ENCODE results near the gene PNPLA3. TPM values are rescaled to one million over a fixed set of nuclear protein-coding genes. Genes with fewer than 3 reads are reported as not detected.

PNPLA3 gene
- total RNA-seq, 2 donors from 2014 or later = 48.1 to 52.6 TPM

DNA sequence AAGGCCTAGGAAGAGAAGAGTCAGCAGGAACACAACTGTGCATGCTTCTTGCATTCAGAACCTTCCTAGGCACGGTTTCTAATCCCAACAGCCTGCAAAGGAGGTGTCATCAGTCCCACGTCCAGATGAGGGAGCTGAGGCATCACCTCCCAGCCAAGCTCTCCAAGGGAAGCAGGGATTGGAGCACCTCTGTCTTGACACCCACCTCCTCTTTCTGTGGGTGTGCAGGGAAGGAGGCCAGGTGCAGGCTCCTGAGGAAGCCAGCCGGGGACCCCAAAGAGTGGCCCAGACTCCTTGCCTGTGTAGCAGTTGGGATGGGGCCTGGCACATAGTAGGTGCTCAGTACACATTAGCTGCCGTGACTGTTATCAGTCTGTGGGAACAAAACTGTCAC, 33.7 kb upstream of the PNPLA3 start:
- TF ChIP-seq CTCF (conservative IDR thresholded peaks at IDR 0.05) = peak; percentile 52
- no peaks in the 10 kb centered on the region for H3K9me3 Mint-ChIP-seq
- Histone ChIP-seq H3K9ac (ENCODE audit: extremely low read depth, low read length, poor library complexity, severe bottlenecking) (no peak overlapping the region), H3K9me3 (ENCODE audit: control insufficient read depth, low read length) (no peaks in the 10 kb centered on the region), H3K36me3 (ENCODE audit: control insufficient read depth, insufficient read depth, low read length) (no peaks in the 10 kb centered on the region), H3K27ac (ENCODE audit: low read depth, low read length) (no peak overlapping the region), H3K4me1 (ENCODE audit: control insufficient read depth, insufficient read depth, low read length) (no peaks in the 10 kb centered on the region), H3K4me3 (ENCODE audit: low read length) (no peak overlapping the region), H3K27me3 (ENCODE audit: control insufficient read depth, insufficient read depth, low read length, poor library complexity, severe bottlenecking) (peaks cover 38% of the 10 kb centered on the region)
- no peak overlapping the region for H3K4me3 Mint-ChIP-seq
- H3K27ac Mint-ChIP-seq = no peak overlapping the region
- peak; percentile 67 for DNase-seq
- no peaks in the 10 kb centered on the region for H3K36me3 Mint-ChIP-seq (ENCODE audit: low read depth)
- 66 to 80% methylated on average over 4 of the region's 4 CpGs for WGBS, 2 experiments (ENCODE audit: insufficient coverage in 1 of 2, insufficient read length in 1 of 2)
- no peaks in the 10 kb centered on the region for H3K4me1 Mint-ChIP-seq
- H3K27me3 Mint-ChIP-seq (ENCODE audit: insufficient read depth) = peaks cover 36% of the 10 kb centered on the region

GRCh38 chr22:43890901-43891331, 32.7 kb upstream of the PNPLA3 start:
- H3K27me3 Mint-ChIP-seq (ENCODE audit: insufficient read depth) = peaks cover 36% of the 10 kb centered on the region
- Histone ChIP-seq H3K9ac (ENCODE audit: extremely low read depth, low read length, poor library complexity, severe bottlenecking) (no peak overlapping the region), H3K36me3 (ENCODE audit: control insufficient read depth, insufficient read depth, low read length) (no peaks in the 10 kb centered on the region), H3K27me3 (ENCODE audit: control insufficient read depth, insufficient read depth, low read length, poor library complexity, severe bottlenecking) (peaks cover 38% of the 10 kb centered on the region), H3K27ac (ENCODE audit: low read depth, low read length) (no peak overlapping the region), H3K4me1 (ENCODE audit: control insufficient read depth, insufficient read depth, low read length) (no peaks in the 10 kb centered on the region), H3K4me3 (ENCODE audit: low read length) (peak overlapping the region; percentile 66), H3K9me3 (ENCODE audit: control insufficient read depth, low read length) (no peaks in the 10 kb centered on the region)
- 47 to 64% methylated on average over 10 to 24 of the region's 24 CpGs for WGBS, 2 experiments (ENCODE audit: insufficient coverage in 1 of 2, insufficient read length in 1 of 2)
- H3K9me3 Mint-ChIP-seq = no peaks in the 10 kb centered on the region
- H3K4me3 Mint-ChIP-seq = peak overlapping the region; percentile 52
- H3K4me1 Mint-ChIP-seq = no peaks in the 10 kb centered on the region
- no peak for TF ChIP-seq CTCF (conservative IDR thresholded peaks at IDR 0.05)
- H3K27ac Mint-ChIP-seq = no peak overlapping the region
- no peaks in the 10 kb centered on the region for H3K36me3 Mint-ChIP-seq (ENCODE audit: low read depth)
- peak; percentile 71 for DNase-seq

GRCh38 chr22:43891360-43892182, 32.0 kb upstream of the PNPLA3 start, which contains the start of gene PNPLA5:
Gene PNPLA5 (minus strand): TSS chr22:43892013. CDS start chr22:43891880, 133 bp downstream.
- H3K27me3 ChIP-seq (ENCODE audit: control insufficient read depth, insufficient read depth, low read length, poor library complexity, severe bottlenecking) = peaks cover 38% of the 10 kb centered on the region
- Mint-ChIP-seq H3K4me1 (no peaks in the 10 kb centered on the region), H3K36me3 (ENCODE audit: low read depth) (no peaks in the 10 kb centered on the region), H3K4me3 (peak within 1 kb of the TSS; percentile 52), H3K27me3 (ENCODE audit: insufficient read depth) (peaks cover 36% of the 10 kb centered on the region), H3K27ac (no peak within 1 kb of the TSS), H3K9me3 (no peaks in the 10 kb centered on the region)
- H3K36me3 ChIP-seq (ENCODE audit: control insufficient read depth, insufficient read depth, low read length) = no peaks in the 10 kb centered on the region
- no peak within 1 kb of the TSS for H3K9ac ChIP-seq (ENCODE audit: extremely low read depth, low read length, poor library complexity, severe bottlenecking)
- H3K4me1 ChIP-seq (ENCODE audit: control insufficient read depth, insufficient read depth, low read length) = no peaks in the 10 kb centered on the region
- DNase-seq = peak; percentile 88
- TF ChIP-seq CTCF (conservative IDR thresholded peaks at IDR 0.05) = peak; percentile 37
- no peaks in the 10 kb centered on the region for H3K9me3 ChIP-seq (ENCODE audit: control insufficient read depth, low read length)
- 2 to 6% methylated on average over 35 to 72 of the region's 72 CpGs for WGBS, 2 experiments (ENCODE audit: insufficient coverage in 1 of 2, insufficient read length in 1 of 2)
- peak within 1 kb of the TSS; percentile 66 for H3K4me3 ChIP-seq (ENCODE audit: low read length)
- no peak within 1 kb of the TSS for H3K27ac ChIP-seq (ENCODE audit: low read depth, low read length)
